HG02840 (cell line): ENCODE results near the gene STARD5.

Experiments used
- ATAC-seq: cut with Tn5 transposase; IDR thresholded peaks from one replicate; pipeline ENCODE4 v1.9.1; 2021; ENCODE audit warnings: mild to moderate bottlenecking, moderate library complexity, moderate number of reproducible peaks; ENCODE audit not compliant: unreplicated experiment, low FRiP score

Gene STARD5

GRCh38 chr15:81314378-81314777, 9.6 kb downstream of the STARD5 start:
- no peak for ATAC-seq

DNA sequence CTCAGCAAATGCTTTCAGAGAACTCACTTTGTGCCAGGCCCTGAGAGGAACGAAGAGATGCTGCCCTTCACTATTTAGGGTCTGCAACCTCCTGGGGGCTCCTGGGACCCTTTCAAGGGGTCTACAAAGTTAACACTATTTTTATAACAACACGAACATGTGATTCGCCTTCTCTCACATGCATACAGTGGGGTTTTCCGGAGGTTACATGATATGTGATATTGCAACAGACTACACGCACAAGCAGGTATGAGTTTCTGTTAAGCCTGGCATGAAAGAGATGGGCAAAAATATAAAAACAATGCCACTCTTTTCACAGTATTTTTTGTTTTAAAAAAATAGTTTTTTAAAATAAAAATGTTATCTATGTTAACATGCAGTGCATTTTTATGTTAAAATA, 10.3 kb downstream of the STARD5 start:
- no peak for ATAC-seq

DNA sequence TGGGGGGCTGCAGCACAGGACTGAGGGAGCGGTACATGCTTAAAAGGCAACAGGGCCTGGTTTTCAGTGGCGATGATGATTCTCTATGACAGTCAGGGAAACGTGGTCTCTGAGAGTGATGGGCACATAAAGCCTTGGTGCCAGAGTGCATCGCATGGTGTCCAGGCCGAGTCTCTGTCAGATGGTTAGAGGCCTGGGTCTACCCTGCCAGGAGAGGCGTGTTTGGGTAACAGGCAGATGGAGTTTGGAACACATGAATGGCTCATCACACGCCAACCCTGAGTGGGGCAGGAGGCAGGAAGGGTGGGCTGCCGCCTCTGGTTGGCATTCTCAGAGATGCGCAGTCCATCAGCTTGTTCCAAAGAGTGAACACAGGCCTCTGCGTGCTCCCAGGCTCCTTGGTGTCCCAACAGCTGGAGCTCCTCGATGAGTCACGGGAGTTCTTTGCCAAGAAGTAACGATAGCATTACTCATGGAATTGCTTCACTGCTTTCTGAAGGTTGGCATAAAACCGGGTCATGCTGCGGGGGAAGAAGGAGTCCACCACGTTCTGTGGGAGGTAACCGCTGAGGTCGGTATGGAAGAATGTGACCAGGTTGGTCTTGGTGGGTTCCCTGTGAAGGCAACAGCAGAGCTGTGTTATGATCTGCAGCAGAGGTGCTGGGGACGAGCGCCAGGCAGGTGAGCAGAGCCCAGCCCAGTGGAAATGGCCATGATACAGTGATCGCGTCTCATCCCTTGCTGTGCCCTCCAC, 11.0 kb downstream of the STARD5 start:
- ATAC-seq = no peak

DNA sequence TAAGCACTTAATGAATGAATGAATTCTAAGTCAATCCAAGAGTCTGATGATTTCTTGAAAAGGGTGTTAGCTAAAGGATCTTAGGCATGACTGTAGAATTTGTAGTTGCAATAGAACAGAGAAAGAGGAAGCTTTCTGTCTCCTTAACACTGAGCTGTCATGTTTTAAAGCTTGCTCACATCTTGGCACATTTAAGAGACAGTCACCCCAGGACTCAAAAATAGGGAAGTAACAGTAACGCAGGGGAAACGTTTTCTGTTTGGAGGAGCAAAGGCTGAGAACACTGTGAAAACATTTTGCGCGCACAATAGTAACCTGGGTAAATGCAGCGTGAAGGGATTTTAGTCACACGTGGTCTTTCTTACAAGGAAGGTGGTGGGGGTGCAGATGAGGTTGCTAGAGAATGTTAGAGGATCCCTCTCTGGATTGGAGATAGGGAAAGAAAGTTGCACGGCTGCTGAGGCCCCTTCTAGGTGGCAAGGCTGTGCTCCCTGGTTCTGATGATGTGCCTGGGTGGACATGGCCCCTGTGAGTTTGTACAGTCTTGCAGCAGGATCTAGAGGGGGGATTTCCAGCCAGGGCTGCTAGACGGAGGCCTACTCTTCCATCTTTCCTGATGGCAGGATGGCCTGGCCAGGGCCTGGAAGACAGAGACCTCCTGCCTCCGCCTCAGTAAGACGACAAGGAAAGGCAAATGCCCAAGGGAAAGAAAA, 12.0 kb downstream of the STARD5 start:
- ATAC-seq = no peak

- no peak for ATAC-seq
Measured at GRCh38 chr15:81310480-81310879, 13.5 kb downstream of the STARD5 start.

DNA sequence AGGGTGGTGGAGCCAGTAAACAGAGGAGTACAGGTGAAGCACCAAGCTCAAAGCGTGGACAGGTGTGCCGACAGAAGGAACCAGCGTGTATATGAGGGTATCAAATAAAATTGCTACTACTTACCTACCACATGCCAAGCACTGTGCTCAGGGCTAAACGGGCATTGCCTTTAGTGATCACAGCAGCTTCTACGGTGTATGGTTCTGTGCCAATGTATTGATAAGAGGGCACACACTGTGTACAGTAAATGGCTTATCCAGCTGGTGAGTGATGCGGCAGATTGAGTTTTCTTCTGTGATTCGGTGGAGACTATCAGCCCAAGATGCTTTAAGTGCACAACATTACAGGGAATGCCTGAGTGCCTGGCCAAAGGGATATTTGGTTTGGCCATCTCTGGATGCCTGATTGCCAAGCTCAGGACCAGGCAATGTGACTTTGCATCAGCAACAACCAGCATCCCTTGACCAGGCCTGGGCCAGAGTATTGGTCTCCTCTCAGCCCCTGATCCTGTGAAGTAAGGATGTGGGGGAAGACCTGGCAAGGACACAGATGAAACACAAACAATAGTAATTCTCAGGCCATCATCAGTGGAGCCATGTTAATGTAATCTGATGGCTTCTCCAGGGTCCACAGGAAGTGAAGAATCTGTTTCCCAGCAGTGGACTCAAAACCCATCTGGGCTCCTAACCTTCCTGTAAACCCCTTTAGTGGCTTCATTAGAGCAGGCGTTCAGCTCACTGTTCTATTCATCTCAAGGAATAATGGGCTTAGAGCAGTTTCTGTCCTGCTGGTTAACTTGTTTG, 14.1 kb downstream of the STARD5 start:
- no peak for ATAC-seq

GRCh38 chr15:81308260-81308659, 15.7 kb downstream of the STARD5 start:
- ATAC-seq = no peak

DNA sequence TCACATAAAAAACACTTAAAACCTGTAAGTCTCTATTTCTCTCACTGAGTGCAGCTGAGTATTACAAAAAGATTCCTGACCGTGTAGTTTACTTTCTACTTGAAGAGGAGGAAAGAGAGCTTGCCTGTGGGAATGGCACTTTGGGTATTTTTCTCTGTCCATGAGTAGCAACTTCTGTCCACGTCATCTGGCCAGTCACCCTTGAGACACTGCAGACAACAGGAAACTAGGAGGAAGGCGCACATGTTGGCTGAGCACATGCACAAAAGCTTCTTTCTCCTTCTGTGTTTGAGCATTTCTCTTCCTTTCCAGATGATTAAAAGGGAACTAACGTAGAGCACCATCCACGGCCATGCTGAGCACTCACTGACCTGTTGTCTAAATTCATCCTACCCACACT, 19.7 kb downstream of the STARD5 start:
- ATAC-seq = no peak

DNA sequence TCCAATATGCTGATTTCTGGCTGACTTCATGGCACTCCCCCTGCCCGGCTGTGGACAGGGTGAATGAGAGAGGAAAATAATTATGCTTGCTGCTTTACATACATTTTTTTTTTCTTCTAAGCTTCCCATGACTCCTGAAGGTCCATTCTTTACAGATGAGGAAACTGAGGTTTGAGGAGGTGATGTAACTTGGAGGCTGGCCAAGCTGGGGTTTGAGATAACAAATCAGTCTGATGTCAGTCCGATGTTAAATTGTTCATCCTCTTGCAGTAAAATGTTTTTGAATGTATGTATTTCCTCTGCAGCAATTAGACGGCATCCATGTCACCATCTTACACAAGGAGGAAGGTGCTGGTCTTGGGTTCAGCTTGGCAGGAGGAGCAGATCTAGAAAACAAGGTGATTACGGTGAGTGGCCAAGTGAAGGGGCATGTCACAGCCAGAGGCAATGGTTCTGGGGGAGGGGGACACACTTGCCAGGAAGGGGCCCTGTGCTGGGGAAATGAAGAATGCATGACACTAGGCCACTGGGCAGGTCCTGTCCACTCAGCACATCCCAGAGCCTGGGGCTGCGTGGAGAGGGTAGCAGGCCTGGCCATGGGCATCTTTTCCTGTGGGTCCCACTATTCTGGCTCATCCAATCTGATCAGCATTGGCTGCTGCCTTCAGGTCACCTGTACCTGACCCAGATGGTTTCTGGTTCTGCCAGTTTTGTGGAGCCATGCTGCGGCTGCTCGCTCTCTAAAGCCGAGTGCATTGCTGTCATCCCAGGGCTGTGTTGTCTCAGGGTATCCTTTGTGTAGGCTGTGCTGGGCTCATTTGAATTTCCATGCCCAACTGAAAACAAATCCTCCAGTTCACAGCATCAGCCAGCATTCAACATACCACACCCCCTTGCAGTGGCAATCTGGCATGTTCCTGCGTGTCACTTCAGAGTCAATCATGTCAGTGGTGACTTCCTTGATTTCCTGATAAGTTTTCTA, 20.4 kb downstream of the STARD5 start:
- no peak for ATAC-seq

DNA sequence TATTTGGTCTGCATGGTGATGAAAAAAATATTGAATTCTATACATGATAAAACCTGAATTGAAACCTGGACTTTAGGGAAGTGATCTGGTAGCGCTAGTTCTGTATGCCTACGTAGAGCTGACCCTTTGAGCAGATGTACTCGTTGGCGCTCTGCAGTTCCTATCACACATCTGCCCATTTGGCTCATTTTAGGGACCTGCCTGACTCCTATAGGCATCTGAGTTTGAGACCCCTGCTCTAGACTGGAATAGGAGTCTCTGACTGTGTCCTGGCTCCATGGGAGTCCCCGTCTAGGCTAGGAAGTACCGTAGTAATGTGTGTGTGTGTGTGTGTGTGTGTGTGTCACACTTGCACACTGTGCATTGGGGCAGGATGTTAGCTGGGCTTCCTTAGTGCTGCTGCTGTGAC, 21.2 kb downstream of the STARD5 start:
- ATAC-seq = no peak

GRCh38 chr15:81301815-81302399, 22.0 kb downstream of the STARD5 start:
- peak; percentile 74 for ATAC-seq

DNA sequence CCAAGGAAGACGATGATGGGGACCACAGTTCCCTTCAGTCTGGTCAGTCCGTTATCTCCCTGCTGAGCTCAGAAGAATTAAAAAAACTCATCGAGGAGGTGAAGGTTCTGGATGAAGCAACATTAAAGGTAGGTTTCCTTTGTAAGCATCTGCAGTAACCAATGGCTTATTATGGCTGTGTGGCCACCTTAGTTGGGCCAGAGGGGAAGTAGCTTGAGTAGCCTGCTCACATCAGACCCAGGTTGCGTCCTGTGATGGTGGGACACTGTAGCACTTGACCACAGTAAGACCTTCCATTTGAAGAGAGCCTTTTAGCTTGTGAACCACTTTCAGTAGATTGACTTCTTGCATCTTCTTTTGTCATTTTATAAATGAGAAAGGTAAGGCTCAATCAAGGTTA, 22.6 kb downstream of the STARD5 start:
- peak; percentile 0 for ATAC-seq

GRCh38 chr15:81299630-81300273, 24.2 kb downstream of the STARD5 start:
- ATAC-seq = no peak

GRCh38 chr15:81299156-81299555, 24.8 kb downstream of the STARD5 start:
- no peak for ATAC-seq

DNA sequence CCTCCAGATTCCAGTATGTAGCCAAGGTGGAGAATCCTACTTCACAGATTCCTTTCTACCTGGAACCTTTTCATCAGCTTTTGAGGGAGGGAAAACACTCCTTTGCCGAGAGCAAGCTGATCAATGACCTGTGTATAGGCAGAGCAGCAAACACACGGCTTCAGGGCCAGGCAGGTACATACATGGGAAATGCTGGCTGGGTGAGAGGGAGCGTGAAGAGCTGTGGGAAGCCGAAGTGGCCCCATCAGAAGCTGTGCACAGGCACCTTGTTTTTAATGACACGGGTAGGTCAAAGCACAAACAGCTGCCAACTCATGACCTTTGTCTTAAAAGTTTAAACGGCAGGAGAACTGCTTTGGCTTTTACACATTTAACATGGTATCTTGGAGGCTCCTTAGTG, 25.3 kb downstream of the STARD5 start:
- ATAC-seq = no peak

- ATAC-seq = no peak
Measured at GRCh38 chr15:81297603-81298575, 26.1 kb downstream of the STARD5 start.

DNA sequence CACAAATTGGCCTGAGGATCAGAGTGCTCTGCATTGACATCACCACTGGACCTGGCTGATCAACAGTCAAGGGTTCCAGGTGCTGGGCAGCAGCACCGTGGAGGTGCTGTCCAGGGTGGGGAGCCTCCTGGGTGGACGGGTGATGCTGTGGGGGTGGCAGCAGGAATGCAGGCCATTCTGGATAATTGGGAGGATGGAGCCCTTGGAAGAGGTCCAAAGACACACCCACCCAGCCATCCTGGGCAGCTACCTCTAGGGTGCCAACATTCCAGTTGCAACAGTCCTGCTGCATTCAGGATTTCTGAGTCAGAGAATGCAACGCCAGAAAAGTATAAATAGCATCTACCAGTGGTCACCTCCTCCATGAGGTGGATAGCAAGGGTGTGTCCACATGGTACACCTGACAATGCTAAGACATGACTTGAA, 26.8 kb downstream of the STARD5 start:
- no peak for ATAC-seq

DNA sequence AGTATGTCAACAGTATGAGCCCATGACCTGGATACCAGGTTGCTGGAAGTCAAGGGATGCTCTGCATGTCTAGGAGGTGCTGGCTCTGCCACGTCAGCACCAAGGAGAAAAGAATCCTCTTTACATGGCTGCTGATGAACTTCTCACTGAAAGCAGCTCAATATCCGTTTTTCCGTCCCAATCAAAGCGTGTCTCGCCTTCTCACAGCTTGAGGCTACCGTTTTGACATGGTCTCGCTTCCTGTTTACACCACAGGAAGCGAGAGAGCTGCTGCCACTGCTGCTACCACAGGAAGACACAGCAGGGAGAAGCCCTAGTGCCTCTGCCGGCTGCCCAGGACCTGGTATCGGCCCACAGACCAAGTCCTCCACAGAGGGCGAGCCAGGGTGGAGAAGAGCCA, 27.3 kb downstream of the STARD5 start:
- ATAC-seq = peak; percentile 40
